ENCODE measurements around the gene PER3.

DNA sequence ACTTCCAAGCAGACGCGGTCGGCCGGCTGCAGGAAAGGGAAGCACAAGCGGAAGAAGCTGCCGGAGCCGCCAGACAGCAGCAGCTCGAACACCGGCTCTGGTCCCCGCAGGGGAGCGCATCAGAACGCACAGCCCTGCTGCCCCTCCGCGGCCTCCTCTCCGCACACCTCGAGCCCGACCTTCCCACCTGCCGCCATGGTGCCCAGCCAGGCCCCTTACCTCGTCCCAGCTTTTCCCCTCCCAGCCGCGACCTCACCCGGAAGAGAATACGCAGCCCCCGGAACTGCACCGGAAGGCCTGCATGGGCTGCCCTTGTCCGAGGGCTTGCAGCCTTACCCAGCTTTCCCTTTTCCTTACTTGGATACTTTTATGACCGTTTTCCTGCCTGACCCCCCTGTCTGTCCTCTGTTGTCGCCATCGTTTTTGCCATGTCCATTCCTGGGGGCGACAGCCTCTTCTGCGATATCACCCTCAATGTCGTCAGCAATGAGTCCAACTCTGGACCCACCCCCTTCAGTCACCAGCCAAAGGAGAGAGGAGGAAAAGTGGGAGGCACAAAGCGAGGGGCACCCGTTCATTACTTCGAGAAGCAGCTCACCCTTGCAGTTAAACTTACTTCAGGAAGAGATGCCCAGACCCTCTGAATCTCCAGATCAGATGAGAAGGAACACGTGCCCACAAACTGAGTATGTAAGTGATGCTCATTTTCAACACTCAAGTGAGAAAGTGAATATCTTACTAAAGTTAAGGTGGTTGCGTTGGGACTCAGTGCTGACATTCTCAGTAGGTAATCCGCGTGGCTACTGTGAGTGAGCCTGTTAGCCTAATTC lies 43.2 kb downstream of the PER3 start:
- no peak for TF ChIP-seq POLR2A (IDR thresholded peaks at IDR 0.05; ENCODE audit: control extremely low read depth in 1 of 2, low read depth in 2 of 2, low read length in 2 of 2)
- no peak for TF ChIP-seq EZH2 (IDR thresholded peaks at IDR 0.05; ENCODE audit: low read depth, low read length, severe bottlenecking)
- TF ChIP-seq, protein P1, sequence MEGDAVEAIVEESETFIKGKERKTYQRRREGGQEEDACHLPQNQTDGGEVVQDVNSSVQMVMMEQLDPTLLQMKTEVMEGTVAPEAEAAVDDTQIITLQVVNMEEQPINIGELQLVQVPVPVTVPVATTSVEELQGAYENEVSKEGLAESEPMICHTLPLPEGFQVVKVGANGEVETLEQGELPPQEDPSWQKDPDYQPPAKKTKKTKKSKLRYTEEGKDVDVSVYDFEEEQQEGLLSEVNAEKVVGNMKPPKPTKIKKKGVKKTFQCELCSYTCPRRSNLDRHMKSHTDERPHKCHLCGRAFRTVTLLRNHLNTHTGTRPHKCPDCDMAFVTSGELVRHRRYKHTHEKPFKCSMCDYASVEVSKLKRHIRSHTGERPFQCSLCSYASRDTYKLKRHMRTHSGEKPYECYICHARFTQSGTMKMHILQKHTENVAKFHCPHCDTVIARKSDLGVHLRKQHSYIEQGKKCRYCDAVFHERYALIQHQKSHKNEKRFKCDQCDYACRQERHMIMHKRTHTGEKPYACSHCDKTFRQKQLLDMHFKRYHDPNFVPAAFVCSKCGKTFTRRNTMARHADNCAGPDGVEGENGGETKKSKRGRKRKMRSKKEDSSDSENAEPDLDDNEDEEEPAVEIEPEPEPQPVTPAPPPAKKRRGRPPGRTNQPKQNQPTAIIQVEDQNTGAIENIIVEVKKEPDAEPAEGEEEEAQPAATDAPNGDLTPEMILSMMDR (IDR thresholded peaks at IDR 0.05; ENCODE audit: control extremely low read depth in 1 of 3, insufficient read depth in 1 of 3, low read depth in 1 of 3, low read length in 3 of 3), result no peak

All from H1 (cell line).